HUDEP-2 (cell line): ENCODE data around the gene MIER2.
"Not testable (repeated sequence)": the region's sequence is repeated elsewhere in the genome, so short reads cannot be mapped to it uniquely, and the experiment has no call there.

Source experiments
- DNase-seq, 76 experiments: peaks; one replicate each; lab custom pipeline; 2025; ENCODE audit not compliant: unreplicated experiment in 76 of 76; lab: John Stamatoyannopoulos, UW

The MIER2 gene

DNA sequence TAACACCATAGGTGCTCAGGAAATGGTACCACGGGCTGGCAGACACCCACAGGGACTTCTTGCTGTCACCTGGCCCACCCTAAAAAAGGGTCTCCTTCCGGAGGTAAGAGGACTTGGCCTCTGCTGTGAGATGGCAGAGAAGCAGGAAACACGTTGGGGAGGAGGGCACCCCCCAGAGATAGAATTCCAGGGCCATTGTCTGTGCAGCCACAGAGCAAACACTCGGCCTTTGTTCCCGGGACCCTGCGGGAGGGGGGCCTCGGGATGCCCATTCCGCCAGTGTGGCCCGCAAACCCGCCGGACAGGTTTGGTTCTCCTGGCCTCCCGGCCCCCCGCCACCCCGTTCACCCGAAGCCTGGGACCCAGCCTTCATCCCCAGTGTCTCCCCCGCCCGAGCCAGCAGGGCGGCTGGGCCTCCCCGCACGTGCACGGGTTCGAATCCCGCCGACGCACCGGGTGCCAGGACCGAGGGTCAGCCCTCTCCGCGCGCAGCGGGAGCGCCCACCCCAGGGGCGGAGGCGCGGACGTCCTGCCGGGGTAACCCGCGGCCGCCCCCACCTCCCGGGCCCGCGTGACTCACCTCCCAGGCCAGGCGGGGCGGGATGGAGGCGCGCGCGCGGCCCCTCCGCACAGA lies 54.1 kb downstream of the MIER2 start:
- no peak for DNase-seq

DNA sequence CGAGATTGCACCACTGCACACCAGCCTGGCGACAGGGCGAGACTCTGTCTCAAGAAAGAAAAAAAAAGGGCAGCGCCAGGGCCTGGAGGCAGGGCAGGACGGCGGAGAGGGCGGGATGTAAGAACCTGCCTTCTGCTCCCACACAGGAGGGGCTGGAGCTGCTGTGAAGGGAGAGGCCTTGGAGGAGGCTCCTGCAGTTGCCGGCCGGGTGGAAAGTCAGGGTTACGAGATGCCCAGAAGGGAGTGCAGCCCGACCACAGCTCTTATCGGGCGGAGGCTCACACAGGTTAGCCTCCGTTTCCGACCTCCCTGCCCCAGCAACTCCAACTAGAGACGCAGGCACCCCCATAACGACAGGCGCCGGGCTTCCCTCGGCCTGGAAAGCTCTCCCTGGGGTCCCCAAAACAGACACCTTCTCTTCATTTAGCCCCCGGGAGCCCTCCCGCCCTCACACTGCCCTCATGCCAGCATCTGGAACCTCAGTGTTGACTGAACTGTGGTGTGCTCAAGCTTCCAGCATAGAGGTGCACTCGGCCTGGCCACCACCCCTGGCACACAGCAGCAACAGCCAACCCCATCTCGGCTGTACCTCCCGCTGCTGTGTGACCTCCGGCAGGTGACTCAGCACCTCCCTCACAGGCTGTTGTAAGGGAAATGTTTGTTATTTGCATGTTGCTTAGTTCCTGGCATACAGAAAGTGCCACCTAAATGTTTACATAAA lies 54.8 kb downstream of the MIER2 start:
- DNase-seq: peak in 13 of 76 experiments; percentile 10 to 37 (median 23)

DNA sequence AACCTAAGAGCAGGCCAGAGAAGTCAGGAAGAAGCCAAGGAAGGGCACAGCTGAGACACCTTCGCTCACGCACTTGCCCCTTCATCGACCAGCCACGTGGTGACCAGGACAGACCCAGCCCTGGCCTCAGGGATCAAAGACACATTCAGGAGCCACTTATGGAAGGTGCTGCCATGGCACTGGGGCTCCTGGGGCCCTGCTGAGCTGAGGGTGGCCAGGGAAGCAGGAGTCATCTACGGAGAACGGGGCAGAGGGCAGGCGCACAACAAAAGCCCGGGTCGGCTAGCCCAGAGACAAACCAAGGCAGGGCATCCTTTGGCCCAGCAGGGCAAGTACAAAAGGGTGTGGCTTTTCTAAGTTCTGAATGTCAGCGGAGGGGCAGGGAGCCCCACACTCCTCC lies 55.7 kb downstream of the MIER2 start:
- DNase-seq: no peak

DNA sequence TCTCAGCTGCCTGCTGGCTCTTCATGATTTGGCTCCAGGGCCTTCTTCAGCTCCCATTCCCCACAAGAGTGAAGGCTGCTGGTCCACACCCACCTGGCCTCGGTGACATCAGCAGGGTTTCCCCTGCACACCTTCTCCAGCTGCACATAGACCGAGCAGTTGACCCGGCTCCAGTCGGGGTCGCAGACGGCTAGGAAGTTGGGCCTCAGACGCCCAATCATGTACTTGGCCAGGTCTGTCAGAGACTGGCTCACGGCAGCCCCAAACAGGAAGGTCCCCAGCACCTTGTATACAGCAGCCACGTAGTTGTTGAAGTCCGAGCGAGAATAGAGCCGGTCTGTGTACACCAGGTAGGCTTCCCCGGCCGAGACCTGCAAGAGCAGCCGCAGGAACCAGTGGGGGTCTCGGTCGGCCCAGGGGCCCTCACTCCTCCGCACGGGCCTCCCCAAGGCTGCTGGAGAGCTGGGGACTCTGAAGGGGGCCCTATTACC lies 57.2 kb downstream of the MIER2 start:
- no peak for DNase-seq

DNA sequence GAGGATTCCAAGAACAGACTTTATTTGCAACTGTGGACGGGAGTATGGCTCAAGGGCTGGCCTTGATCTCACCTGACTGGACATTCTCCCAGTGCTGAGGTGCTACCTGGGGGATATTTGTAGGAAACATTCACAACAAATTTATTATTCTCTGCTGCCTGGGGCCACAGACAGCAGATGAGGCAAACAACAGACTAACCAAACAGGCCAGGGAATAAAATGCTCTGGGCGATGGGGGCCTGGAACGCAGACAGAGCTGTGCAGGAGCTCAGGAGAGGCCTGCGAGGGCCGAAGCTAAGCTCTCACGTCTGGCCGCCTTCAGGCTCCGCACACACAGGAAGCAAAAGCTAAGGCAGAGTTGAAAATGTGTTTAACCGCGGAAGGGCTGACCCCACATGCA lies 61.2 kb downstream of the MIER2 start:
- DNase-seq: no peak

DNA sequence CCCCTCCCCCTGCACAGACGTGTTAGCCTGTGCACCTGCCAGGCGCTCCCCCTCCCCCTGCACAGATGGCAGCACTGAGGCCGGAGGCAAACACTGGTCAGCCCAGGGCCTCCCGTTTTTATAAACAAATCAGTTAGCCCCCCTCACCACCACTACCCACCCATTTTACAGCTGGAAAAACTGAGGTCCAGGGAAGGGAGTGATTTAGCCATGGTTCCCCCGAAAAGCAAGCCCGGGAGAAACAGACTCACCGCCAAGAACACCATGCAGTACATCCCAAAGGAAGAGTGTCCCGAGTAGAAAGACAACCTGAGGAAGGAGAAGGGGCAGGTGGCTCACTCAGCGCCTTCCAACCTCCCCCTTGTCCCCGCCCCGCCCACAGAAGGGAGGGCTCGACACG lies 62.1 kb downstream of the MIER2 start:
- DNase-seq: no peak

DNA sequence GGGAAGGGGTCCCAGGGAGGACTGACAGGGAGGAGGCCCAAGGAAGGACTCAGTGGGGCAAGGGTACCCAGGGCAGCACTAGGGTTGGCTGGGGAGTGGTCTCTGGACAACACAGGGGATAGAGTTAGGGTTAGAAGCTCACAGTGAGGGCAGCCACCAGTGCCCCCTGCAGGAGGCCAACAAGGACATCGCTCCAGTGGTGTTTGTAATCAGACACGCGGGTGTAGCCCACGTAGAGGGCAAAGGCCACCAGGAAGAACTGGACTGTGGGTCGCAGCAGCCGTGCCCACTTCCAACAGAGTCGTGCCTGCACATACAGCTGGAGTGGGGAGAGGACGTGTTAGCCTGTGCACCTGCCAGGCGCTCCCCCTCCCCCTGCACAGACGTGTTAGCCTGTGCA lies 62.6 kb downstream of the MIER2 start:
- no peak for DNase-seq

DNA sequence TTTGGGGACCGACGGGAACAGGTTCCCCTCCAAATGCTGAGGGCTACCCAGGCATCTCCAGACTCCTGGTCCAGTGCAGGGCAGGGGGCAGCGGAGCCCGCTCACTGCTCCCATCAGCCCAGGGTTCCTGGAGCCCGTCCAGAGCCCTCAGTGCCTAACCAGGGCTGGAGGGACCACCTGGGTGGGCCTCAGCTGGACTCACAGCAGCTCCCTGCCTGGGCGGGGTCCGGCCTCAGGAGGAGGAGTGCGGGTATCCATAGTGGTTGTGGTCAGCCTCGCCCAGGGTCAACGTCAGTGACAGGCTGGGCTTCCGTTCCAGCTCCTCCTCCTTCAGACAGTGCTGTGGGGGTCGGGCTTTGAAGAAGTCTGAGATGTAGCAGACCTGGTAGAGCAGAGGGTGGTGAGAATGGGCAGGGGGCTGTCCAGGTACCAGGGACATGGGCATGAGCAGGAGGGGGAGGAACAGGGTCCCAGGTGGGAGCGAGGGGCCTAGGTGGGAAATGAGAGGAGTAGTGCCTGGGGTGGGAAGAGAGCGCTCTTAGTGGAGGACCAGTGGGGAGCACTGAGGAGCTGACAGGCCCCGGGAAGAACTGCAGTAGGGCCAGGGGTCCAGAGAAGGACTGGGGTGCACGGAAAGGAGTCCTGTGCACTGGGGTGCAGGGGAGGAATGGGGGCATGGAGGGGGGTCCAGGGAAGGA lies 63.3 kb downstream of the MIER2 start:
- no peak for DNase-seq

DNA sequence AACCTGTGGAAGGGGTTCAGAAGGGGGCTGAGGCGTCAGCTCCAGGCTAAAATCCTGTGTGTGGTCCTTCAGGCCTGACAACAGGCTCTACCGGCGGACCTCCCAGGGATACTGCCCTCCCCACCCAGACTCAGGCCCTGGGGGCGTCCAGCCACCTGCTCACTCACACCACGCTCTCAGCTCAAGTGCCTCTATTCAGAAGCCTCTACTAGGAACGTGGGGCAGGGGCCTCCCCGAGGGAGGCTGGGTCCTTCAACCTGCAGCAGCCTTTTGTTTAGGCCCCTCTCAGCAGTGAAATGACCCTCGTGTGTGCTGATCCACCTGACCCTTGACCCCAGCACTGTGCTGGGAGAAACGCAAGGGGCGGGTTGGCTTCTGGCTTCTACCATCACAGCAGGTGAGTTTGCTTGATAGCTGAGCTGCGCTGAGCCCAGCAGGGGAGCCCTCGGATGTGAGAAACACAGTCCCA lies 64.0 kb downstream of the MIER2 start:
- no peak for DNase-seq

DNA sequence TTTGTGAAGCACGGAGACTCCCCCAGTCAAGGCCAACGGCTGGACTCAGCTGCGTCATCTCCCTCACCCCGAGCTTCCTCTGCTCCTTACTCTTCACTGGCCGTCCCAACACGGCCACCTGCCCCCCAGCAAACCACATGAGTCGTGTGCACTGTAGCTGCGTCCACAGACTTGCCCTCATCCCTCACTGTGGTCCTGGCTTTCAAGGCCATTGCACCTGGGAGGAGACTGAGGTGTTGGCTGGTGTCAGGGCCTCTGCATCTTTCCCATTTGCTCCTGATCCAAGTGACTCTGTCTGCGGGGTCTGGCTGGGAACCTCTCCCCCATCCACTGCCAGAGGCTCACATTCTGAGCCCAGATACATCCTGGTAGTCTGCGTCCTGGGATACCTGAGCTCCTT lies 64.9 kb downstream of the MIER2 start:
- no peak for DNase-seq

DNA sequence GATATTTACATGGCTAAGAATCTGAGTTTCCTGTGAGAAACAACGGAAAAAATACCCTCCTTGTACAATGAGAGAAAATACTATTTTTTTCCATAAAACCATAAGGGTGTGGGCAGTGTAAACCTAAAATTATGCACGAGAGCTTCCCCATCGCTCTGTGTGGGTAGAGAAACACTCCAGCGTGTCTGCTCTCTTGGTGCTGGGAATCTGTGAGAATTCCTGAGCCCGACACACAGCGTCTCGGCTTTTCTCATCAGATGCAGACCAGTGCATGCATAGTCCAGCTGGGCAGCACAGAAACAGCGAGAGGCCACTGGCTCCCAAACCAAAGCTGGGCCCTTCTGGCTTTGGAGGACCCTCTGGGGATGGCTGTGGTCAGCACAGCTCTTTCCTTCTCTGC lies 65.4 kb downstream of the MIER2 start:
- DNase-seq: no peak

DNA sequence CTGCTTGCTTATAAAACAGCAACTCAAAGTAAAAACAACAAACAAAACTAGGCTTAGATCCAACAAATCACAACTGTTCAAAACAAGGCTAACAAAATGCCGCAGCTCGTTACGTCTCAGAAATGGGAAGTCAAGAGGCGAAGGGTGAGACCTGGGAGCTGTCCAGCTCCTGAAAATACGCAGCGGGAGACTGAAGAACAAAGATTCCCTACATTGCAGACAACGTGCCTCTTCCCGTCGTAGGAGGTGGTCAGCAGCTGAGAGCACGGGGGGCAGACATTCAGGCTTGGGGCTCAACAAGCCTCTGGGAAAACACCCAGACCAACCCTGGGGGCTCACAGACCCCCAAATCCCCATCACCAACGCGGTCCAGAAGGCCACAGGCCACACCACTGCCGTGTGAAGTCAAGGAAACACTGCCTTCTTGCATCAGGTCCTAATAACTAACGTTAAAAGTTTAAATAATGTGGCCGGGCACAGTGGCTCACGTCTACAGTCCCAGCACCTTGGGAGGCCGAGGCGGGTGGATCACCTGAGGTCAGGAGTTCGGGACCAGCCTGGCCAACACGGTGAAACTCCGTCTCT lies 66.9 kb downstream of the MIER2 start:
- DNase-seq: no peak

DNA sequence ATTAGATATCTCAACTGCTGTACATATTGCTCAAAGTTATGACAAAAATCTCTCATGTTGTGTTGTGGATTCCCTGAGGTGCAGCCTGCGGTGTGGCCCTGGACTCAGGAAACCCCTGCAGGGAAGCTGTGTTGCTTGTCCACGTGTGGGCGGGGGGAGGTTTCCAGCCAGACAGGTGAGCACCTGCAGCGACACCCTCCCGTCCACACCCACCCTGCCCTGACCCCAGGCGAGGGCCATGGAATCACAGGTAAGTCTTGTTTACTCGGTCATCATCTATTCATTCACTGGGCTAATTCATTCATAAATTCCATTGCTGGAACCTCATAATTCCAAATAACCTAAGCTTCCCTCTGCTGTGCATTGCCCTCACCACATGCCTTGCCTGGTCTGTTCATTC lies 67.5 kb downstream of the MIER2 start:
- DNase-seq: no peak

DNA sequence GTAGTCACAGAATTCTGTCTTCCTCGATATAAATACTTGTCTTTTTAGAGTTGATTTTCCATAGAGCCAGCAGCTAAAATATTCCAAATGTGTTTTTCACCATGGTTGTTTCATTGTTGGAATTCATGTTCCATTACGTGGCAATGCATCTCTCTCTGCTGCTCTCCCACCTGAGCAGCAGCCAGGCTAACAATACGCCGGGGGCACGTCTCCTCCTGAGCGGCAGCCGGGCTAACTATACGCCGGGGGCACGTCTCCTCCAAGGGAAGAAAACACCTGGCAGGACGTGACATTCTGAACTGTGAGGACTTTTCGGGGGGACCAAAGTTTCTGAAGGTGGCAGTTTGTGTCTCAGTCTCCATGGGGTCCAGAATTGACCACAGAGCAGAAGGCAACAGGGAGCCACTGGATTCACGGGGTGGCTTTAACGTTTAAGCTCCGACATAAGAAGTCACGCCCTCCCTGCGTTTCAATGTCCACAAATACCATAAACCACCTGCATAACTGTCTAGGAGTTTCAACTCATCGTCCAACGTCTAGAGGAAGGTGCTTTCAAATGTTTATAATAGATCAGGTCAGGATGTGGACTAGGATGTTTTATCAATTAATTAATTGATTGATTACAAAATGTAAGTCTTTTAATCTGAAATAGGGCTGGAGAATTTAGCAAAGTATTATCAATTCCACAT lies 68.5 kb downstream of the MIER2 start:
- DNase-seq: no peak

DNA sequence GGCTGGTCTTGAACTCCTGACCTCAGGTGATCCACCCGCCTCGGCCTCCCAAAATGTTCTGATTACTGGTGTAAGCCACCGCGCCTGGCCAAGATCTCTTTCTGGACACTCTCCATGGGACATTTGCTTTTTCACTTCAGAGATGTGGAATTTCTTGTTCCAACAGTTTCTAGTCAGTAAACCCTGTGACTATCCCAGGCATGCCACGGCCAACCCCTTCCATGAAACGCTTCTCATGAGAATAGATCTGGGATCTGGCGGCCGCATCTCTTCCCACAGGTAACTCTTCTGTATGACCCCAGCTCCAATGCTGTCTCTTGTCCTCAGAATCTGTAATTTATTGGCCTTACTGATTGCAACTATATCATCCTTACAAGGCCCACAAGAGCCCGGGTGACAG lies 69.6 kb downstream of the MIER2 start:
- no peak for DNase-seq

DNA sequence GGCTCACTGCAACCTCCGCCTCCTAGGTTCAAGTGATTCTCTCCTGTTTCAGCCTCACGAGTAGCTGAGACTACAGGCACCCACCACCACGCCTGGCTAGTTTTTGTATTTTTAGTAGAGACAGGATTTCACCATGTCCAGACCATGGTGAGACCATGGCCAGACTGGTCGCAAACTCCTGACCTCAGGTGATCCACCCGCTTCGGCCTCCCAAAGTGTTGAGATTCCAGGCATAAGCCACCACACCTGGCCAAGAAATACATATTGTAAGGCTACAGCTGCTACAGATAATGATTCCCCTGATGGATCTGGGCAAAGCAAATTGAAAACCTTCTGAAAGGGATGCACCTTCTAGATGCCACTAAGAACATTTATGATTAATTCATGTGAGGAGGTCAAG lies 71.2 kb downstream of the MIER2 start:
- DNase-seq: no peak

DNA sequence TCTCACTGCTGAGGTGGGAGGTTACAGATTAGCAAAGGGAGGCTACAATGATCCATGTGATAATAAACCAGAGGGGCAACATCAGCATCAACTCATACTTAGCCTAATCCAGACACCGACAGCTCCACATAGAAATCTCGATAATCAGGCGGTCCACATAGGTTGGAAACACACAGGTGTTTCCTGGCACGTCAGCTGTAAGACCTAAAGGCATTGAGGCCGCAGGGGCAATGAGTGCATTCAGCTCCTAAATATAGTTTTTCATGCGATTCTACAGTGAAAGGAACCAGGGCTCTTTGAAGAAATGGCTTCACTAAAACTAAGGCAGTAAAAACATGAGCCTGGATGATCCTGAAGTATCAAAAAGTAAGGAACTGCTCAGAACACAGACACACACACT lies 72.7 kb downstream of the MIER2 start:
- DNase-seq: no peak

DNA sequence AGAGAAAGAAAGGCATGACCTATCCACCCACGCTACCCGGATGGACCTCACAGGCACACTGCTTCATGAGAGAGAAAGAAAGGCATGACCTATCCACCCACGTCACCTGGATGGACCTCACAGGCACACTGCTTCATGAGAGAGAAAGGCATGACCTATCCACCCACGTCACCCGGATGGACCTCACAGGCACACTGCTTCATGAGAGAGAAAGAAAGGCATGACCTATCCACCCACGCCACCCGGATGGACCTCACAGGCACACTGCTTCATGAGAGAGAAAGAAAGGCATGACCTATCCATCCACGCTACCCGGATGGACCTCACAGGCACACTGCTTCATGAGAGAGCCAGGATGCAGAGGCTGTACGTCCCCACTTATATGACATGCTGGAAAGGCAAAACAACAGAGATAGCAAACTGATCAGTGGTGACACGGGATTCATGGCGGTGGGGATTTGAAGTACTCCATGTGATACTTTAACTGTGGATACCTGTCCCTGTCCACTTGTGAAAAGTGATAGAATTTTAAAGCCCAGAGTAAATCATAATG lies 73.8 kb downstream of the MIER2 start:
- DNase-seq: not testable (repeated sequence)

DNA sequence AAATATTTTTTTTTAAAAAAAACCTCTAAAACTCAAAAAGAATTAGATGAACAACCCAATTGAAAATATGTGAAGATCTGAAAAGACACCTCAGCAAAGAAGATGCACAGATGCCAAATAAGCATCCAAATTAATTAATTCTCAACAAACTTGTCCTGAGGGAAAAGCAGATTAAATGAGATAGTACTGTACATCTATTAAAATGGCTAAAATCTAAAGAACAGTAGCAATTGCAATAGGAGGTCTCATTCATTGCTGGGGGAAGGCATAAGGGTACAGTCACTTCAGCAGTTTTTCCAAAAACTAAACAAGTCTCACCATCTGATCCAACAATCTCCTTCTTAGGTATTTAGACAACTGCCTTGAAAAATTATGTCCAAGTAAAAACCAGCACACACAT lies 75.4 kb downstream of the MIER2 start:
- no peak for DNase-seq

DNA sequence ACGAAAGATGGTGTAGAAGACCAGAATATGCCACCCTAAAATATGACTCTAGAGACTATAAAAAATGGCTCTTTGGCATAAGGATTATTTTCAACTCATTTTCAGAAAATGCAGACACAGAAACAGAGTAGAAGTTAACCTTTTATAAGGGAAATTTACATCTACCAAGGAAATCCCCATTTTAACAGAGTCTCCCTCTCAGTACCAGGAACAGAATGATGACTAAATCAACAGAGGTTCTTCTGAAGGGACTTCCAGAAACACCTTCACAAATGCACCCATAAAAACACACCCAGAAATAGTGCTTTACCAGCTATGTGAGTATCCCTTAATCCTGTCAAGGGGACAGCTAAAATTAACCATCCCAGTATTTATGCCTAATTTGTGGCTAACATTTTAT lies 82.5 kb downstream of the MIER2 start:
- no peak for DNase-seq

DNA sequence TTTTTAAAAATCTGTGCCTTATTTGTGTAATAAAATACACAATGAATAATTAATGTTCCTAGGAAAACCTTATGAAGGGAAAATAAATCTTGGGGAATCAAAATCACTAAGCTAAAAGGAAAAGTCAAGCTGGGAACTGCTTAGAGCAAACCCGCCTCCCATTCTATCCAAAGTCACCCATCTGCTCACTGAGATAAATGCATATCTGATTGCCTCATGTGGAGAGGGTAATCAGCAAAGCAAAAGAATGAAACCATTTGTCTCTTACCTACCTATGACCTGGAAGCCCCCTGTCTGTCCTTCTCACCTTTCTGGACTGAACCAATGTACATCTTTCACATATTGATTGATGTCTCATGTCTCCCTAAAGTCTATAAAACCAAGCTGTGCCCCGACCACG lies 87.8 kb downstream of the MIER2 start:
- not testable (repeated sequence) for DNase-seq
